ENCODE data around the gene GAPDH.

GRCh38 chr12:6494258-6494743 lies 40.0 kb upstream of the GAPDH start:
- TF ChIP-seq CTCF (IDR thresholded peaks at IDR 0.05) (no peak), EZH2 (IDR thresholded peaks at IDR 0.05; ENCODE audit: borderline replicate concordance, insufficient read depth, low read depth, low read length, poor library complexity, severe bottlenecking) (no peak)

Measured in B cell (primary cell).